Measurements from ENCODE around the gene LMLN. TPM values are rescaled to one million over a fixed set of nuclear protein-coding genes. Genes with fewer than 3 reads are reported as not detected.
"Not testable (repeated sequence)": the region's sequence is repeated elsewhere in the genome, so short reads cannot be mapped to it uniquely, and the experiment has no call there.

Gene LMLN
- polyA plus RNA-seq, 1 donor, result 13.8 TPM

DNA sequence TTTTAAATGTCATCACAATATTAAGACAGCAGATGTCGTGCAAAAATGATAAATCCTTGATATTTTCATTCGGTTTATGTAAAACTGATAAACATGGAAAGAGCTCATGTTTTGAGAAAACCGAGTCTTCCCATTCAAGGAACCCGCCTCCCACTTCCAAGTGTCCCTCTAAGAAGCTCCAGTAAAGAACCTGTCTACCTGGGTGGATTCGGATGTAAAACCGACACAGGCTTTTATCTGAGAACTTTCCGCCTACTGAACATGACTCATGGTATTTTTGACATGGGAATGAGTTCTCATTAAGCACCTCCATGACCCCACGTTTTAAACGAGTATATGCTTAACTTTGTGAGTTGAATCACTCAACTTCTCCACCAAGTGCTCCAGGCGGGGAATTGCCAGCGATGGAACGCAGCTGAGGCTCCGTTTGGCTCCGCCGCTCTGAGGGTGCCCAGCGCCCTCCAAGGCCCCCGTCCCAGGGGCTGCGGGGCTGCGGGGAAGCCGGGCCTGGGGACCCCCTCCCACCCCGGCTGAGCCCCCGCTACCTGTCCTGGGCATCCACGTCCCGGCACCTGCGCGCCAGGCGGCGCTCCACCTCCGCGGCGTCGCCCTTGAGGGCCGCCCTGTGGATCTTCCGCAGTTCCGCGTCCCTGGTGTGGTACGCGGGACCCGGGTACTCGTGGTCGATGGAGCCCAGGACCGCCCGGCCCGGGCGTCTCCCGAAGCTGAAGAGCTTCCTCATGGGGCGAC is 119.9 kb downstream of the LMLN start:
- peak; percentile 11 for DNase-seq

GRCh38 chr3:198080521-198081384 is 120.7 kb downstream of the LMLN start:
- peak; percentile 77 for DNase-seq

GRCh38 chr3:198081421-198081844 is 121.4 kb downstream of the LMLN start:
- DNase-seq, result no peak

GRCh38 chr3:198082226-198082625 is 122.2 kb downstream of the LMLN start:
- DNase-seq, result not testable (repeated sequence)

GRCh38 chr3:198088421-198088955 is 128.5 kb downstream of the LMLN start:
- no peak for DNase-seq

- no peak for DNase-seq
These were observed 130.8 kb downstream of the LMLN start for GRCh38 chr3:198090795-198091332.

- DNase-seq, result no peak
These were observed 132.3 kb downstream of the LMLN start for GRCh38 chr3:198092276-198092675.

GRCh38 chr3:198093112-198093679 is 133.2 kb downstream of the LMLN start:
- no peak for DNase-seq

Other genes with a start within 250 kb of the LMLN start
- gene RUBCN, start 223.3 kb upstream of the LMLN start, polyA plus RNA-seq (ENCODE audit: insufficient read length), result 16.5 TPM
- 117 TPM for gene FYTTD1, start 210.3 kb upstream of the LMLN start, polyA plus RNA-seq (ENCODE audit: insufficient read length)
- gene LRCH3, start 169.0 kb upstream of the LMLN start, polyA plus RNA-seq (ENCODE audit: insufficient read length), result 60.8 TPM
- 1,507 TPM for gene RPL35A, start 10.0 kb upstream of the LMLN start, polyA plus RNA-seq (ENCODE audit: insufficient read length)

Data from left kidney (tissue), 2 donors.